NCI-H510A treated with DMSO at 0.1 percent for 48 hours (cell line): ENCODE measurements around the gene GNAZ.
"Not testable (repeated sequence)": the region's sequence is repeated elsewhere in the genome, so short reads cannot be mapped to it uniquely, and the experiment has no call there.

ENCODE experiments used
- DNase-seq: peaks from one replicate; lab custom pipeline; 2025; lab: John Stamatoyannopoulos, UW

Gene GNAZ

DNA sequence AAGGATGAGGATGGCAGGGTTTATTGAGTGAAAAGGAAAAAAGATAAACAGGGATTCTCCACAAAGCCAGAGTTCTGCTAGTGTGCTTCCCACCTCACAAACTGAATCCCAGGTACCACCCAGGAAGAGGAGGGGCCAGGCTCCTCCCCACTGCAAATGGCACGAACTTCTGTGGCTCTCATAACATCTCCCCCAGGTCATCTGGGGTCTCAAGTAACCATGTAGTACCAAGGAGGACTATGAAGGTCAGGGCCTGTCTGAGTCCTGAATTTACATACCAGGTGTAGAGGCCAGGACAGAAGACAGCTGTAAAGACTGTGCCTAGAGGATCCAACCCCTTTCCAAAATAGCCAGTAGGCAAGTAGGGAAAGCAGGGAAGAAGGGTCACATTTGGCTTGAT is 25.7 kb upstream of the GNAZ start:
- no peak for DNase-seq

GRCh38 chr22:23045461-23045860 is 24.9 kb upstream of the GNAZ start:
- DNase-seq: no peak

DNA sequence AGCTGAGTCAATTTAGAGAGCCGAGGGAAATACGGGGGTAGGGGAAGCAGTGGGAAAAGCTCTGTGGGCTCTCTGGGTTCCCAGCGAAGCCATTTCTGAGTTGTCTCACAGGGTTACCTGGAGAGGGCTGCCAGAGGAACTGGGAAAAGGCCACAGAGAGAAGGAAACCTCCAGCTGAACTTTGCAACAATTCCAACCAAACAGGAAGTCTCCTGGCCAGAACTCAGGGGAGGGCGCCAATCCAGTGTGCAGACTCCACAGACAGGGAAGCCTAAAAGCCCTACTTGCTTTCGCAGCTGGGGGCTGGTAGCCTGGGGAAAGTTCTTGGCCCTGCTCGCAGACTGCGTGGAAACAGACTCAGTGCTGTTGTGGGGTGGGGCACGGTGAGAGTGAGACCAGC is 23.1 kb upstream of the GNAZ start:
- no peak for DNase-seq

- no peak for DNase-seq
These were observed 22.6 kb upstream of the GNAZ start for GRCh38 chr22:23047742-23048141.

- not testable (repeated sequence) for DNase-seq
These were observed 19.8 kb upstream of the GNAZ start for GRCh38 chr22:23050546-23050945.

DNA sequence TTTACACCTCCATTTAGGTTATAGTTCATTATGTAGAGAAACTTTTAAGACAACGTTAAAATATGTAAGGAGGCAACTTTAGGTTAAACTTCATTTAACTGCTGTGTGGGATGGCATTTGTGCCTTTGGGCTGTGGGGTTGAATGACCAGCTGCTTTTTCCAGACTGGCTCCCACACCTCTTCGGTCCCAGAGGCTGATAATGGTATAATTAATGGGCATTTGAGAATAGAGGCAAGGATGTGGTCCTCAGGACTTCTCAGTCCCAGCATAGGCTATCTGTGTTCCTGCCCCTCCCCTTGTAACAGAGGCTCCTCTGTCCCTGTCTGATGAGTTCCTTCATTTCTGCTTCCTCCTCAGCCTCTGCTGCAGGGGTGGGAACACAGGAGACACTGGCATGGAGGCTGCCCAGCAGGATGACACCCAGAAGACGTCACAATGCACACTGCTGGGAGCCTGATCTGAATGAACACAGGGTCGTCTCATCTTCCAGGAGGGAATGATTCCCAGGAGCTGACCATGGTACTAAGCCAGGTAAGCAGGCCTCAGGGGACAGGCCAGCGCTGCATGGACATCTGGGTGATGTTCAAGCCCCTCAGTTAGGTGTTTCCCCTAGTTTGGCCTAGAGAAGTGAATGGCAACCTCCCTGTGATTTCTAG is 17.1 kb upstream of the GNAZ start:
- no peak for DNase-seq

DNA sequence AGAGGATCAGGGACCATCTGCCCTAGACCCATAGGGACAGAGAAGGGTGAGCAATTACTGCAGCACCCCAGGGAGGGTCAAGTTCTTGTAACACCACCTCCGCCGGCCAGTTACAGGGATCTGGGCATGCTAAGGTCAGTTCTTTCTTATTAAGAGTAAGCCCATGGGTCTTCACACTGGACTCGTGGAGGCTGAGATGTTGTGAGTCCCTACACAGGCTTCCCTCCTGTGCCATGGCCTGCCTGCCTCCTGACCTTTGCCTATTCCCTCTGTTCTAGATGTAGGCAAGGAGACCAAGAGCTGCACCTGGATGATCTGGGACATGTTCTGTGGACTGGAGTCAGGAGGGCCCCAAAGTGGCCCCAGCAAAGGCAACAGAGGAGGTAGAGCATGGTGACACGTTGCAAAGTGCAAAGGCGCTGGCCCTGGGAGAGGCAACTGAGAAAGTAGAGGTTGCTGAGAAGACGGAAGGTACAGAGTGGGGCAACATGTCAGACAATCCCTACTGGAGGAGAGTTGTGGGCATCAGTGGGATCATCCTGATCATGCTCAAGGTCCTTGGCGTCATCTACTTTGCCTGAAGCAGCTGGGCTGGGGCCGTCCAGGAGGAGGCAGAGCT is 16.3 kb upstream of the GNAZ start:
- no peak for DNase-seq

- DNase-seq: no peak
These were observed 15.6 kb upstream of the GNAZ start for GRCh38 chr22:23054531-23055257.

DNA sequence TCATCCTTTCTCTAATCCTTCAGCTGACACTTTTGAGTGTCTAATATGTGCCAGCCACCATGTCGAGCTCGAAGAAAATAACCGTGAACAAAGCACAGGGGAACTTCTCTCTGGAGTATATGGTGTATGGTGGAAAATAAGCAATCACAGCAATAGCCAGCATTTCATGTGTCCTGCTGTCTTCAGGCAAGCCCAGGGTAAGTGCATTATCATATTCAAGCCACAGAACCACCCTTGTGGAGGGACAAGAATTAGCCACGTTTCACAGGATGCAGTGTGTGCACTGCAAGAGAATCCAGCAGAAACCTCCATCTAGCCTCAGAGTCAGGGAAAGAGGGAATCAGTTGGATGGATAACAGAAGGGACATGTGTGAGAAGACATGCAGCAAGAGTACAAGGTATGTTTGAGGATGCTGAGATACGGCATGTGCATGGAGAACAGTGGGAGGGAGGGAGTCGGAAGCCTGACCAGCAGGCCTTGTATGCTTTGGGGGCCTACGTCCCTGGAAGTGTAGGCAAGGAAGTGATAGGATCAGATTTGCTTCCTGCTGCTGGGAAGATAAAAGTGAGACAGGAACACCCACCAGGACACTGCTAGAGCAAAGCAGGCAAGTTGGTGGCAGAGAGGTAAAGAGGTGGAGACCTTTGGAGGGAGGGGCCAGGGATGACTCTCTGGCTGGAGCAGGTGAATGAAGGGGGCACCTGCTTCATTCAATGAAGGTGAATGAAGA is 14.7 kb upstream of the GNAZ start:
- no peak for DNase-seq

GRCh38 chr22:23057331-23057730 is 13.0 kb upstream of the GNAZ start:
- DNase-seq: no peak

DNA sequence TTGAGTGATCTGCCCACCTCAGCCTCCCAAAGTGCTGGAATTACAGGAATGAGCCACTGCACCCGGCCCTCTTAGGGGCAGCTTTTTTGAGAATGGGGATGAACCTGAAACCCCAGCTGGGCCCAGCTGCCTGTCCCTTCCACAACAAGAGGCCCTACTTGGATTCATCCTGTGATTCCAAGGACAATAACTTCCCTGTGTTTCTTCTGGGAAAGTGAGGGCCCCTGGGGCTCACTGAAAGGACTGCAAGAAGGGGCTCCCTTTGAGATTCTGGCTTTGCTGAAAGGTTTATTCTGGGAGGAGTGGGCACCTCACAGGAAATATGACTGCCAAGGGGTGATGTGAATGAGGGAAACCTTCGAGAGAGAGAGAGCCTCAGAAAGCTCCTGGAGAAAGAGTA is 12.3 kb upstream of the GNAZ start:
- DNase-seq: no peak

DNA sequence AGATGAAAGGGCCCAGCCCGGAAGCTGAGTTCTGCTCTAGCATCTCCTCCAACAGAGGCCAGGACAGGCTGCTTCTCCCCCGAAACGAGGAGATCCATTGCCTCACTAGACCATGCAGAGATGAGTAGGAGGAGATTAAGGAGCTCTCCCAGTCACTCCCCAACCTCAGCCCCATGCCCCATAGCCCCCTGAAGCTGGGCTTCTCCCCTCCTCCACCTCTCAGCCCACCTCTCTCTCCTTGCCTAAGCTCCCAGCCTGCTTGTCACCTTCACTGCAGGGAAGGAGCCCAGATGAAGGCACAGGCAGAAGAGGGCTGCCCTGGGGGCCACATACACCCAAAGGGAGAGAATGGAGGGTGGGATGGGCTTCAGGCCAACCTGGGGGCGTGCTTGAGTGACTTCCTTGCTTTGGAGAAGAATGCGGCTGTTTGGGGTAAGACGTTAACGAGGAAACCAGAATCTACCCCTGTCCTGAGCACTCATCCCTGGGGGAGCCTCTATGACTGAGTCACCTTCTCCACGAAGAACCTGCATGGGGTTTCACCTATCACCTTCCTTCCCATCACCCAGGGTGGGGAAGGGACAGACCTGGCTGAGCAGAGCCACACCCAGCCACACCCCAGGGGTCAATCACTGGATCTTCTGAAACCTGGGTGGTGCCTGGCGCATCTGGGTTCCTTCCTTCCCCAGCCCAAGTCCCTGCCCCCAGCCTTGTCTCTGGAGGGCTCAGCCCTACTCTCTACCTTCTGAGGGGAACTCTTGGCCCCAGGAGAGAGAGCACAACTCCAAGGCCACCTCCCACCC is 11.6 kb upstream of the GNAZ start:
- DNase-seq: no peak

- no peak for DNase-seq
These were observed 10.9 kb upstream of the GNAZ start for GRCh38 chr22:23059284-23059948.

- DNase-seq: no peak
These were observed 9.5 kb upstream of the GNAZ start for GRCh38 chr22:23060612-23061400.

DNA sequence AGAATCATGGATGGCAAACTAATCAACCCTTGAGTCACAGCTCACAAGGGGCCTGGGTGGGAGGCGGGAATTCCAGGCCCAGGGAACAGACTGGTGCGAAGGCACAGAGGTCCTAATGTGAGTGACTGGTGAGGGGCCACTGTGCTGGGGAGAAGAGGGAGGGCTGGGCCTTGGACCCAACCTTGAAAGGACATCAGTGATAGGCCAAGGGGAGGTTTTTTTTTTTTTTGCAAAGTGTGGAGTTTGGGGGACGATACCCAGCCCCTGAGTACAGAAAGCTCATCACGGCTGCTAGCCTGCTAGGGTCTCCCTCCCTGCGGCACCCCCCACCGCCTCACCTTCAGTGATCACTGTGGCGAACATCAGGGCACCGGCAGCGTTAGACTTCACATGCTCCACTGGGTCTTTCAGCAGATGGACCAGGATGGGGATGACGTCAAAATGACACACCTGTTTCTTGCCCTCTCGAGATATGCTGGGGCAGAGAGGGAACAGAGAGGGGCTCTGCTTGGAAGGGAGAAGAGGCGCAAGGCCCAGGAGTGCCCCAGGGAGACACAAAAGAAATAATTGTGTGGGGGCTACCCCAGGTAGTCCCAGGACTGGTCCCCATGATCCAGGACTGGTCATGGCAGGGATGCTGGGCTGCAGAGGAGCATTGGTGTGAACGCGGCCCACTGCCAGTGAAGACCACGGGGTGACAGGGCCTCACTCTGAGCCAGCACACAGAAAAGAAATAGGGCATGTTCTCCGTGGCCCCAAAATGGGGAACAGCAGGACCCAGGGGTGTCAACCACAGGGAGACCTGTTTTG is 8.6 kb upstream of the GNAZ start:
- no peak for DNase-seq

DNA sequence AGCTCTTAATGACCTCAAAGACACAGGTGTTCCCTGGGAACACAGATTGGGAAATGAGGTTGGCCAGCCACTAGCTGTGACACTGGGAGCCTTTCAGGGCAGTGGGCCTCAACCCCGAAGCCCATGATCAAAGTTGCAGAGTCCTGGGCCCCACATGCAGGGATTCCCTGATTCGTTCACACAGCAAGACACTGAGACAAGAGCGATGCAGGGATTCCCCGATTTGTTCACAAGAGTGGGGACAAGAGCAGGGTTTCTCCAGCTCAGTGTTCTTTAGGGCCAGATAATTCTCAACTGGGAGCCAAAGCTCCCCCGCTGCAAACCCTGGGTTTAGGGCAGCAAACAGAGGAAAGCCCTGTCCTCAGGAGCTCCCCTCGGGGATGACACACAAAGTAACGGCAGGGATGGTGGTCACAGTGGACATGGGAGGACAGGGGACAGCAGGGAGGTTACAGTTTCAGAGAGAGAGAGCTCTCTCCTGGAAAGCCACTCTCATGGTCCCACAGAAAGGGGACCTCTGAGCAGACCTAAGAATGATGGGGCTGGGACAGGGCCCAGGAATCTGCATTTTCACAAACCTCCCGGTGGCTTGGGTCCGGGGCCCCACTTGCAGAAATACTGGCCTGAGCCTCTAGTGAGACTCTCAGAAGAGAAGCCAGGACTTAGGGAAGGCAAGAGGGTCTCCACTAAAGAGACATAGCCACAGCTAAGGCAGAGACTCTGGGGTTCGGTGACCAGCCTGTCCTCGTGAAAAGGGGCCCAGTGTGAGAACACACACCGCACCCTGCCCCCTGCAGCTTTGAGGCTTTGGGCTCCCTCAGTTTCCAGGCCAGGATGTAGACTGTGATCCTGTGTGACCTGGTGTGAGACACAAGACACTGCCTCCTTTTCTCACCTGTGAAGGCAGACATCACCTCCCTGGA is 7.4 kb upstream of the GNAZ start:
- DNase-seq: no peak

- no peak for DNase-seq
These were observed 6.6 kb upstream of the GNAZ start for GRCh38 chr22:23063539-23064380.
